Measurements from ENCODE around the gene VAPA.

The VAPA gene

GRCh38 chr18:9906481-9906880 lies 7.3 kb upstream of the VAPA start:
- TF ChIP-seq NFIC (IDR thresholded peaks at IDR 0.05) (no peak), TCF12 (IDR thresholded peaks at IDR 0.05; ENCODE audit: low read depth) (no peak), CEBPB (IDR thresholded peaks at IDR 0.05) (no peak), MAX (IDR thresholded peaks at IDR 0.05) (no peak), EGR1 (IDR thresholded peaks at IDR 0.05) (no peak), CREB1 (IDR thresholded peaks at IDR 0.05; ENCODE audit: low read depth) (no peak), ZBTB7A (IDR thresholded peaks at IDR 0.05; ENCODE audit: low read depth) (no peak), USF1 (IDR thresholded peaks at IDR 0.05) (no peak), TEAD4 (IDR thresholded peaks at IDR 0.05) (no peak), REST (IDR thresholded peaks at IDR 0.05; ENCODE audit: low read depth) (no peak), EP300 (IDR thresholded peaks at IDR 0.05; ENCODE audit: borderline replicate concordance) (no peak), RAD21 (IDR thresholded peaks at IDR 0.05; ENCODE audit: low read depth) (no peak), FOXM1 (IDR thresholded peaks at IDR 0.05; ENCODE audit: borderline replicate concordance, low read depth) (no peak), TAF1 (IDR thresholded peaks at IDR 0.05; ENCODE audit: low read depth) (no peak), YY1 (IDR thresholded peaks at IDR 0.05; ENCODE audit: low read depth) (no peak)

- TF ChIP-seq YY1 (IDR thresholded peaks at IDR 0.05; ENCODE audit: low read depth) (no peak), TCF12 (IDR thresholded peaks at IDR 0.05; ENCODE audit: low read depth) (no peak), RAD21 (IDR thresholded peaks at IDR 0.05; ENCODE audit: low read depth) (no peak), TEAD4 (IDR thresholded peaks at IDR 0.05) (no peak), USF1 (IDR thresholded peaks at IDR 0.05) (no peak), TAF1 (IDR thresholded peaks at IDR 0.05; ENCODE audit: low read depth) (no peak), CREB1 (IDR thresholded peaks at IDR 0.05; ENCODE audit: low read depth) (no peak), NFIC (IDR thresholded peaks at IDR 0.05) (no peak), CEBPB (IDR thresholded peaks at IDR 0.05) (no peak), MAX (IDR thresholded peaks at IDR 0.05) (no peak), EGR1 (IDR thresholded peaks at IDR 0.05) (no peak), ZBTB7A (IDR thresholded peaks at IDR 0.05; ENCODE audit: low read depth) (no peak), FOXM1 (IDR thresholded peaks at IDR 0.05; ENCODE audit: borderline replicate concordance, low read depth) (no peak), REST (IDR thresholded peaks at IDR 0.05; ENCODE audit: low read depth) (no peak), EP300 (IDR thresholded peaks at IDR 0.05; ENCODE audit: borderline replicate concordance) (no peak)
Observed at GRCh38 chr18:9907867-9908266, 5.9 kb upstream of the VAPA start.

- TF ChIP-seq NFIC (IDR thresholded peaks at IDR 0.05) = no peak
- no peak for TF ChIP-seq REST (IDR thresholded peaks at IDR 0.05; ENCODE audit: low read depth)
- TF ChIP-seq TAF1 (IDR thresholded peaks at IDR 0.05; ENCODE audit: low read depth) = no peak
- no peak for TF ChIP-seq EP300 (IDR thresholded peaks at IDR 0.05; ENCODE audit: borderline replicate concordance)
- no peak for TF ChIP-seq TCF12 (IDR thresholded peaks at IDR 0.05; ENCODE audit: low read depth)
- TF ChIP-seq FOXM1 (IDR thresholded peaks at IDR 0.05; ENCODE audit: borderline replicate concordance, low read depth) = no peak
- TF ChIP-seq USF1 (IDR thresholded peaks at IDR 0.05) = no peak
- no peak for TF ChIP-seq MAX (IDR thresholded peaks at IDR 0.05)
- no peak for TF ChIP-seq YY1 (IDR thresholded peaks at IDR 0.05; ENCODE audit: low read depth)
- TF ChIP-seq CREB1 (IDR thresholded peaks at IDR 0.05; ENCODE audit: low read depth) = no peak
- TF ChIP-seq TEAD4 (IDR thresholded peaks at IDR 0.05) = no peak
- no peak for TF ChIP-seq RAD21 (IDR thresholded peaks at IDR 0.05; ENCODE audit: low read depth)
- no peak for TF ChIP-seq CEBPB (IDR thresholded peaks at IDR 0.05)
- no peak for TF ChIP-seq EGR1 (IDR thresholded peaks at IDR 0.05)
- TF ChIP-seq ZBTB7A (IDR thresholded peaks at IDR 0.05; ENCODE audit: low read depth) = no peak
Observed at GRCh38 chr18:9910071-9910470, 3.7 kb upstream of the VAPA start.

Measured in Ishikawa (cell line).